Progenitor cell of endocrine pancreas (in vitro differentiated cells): ENCODE measurements around the gene TMEM54. TPM values are rescaled to one million over a fixed set of nuclear protein-coding genes. Genes with fewer than 3 reads are reported as not detected.

Experiments used
- DNase-seq: peaks from one replicate; pipeline ENCODE4 v3.0.0; 2021; ENCODE audit warnings: low spot score; ENCODE audit not compliant: unreplicated experiment
- H3K27ac Mint-ChIP-seq: 2 replicates; pipeline ENCODE4 v1.8.0; 2021; ENCODE audit warnings: mild to moderate bottlenecking, moderate library complexity, mixed read lengths
- H3K27me3 Mint-ChIP-seq: 2 replicates; pipeline ENCODE4 v1.8.0; 2021; ENCODE audit warnings: mixed read lengths
- H3K36me3 Mint-ChIP-seq: 2 replicates; pipeline ENCODE4 v1.8.0; 2022; ENCODE audit warnings: mixed read lengths; ENCODE audit not compliant: insufficient read depth
- H3K4me1 Mint-ChIP-seq: 2 replicates; pipeline ENCODE4 v1.8.0; 2021; ENCODE audit warnings: low read depth, mixed read lengths
- H3K4me3 Mint-ChIP-seq: 2 replicates; pipeline ENCODE4 v1.8.0; 2021; ENCODE audit warnings: low read depth, mild to moderate bottlenecking, moderate library complexity, mixed read lengths
- H3K9me3 Mint-ChIP-seq: 2 replicates; pipeline ENCODE4 v1.8.0; 2021; ENCODE audit warnings: low read depth, mixed read lengths
- CTCF ChIP-seq: fragments of 200-600 bp; sonication (generic); IDR thresholded peaks from one replicate; pipeline ENCODE4 v1.5.0; 2021; ENCODE audit warnings: antibody characterized with exemption, mild to moderate bottlenecking; ENCODE audit not compliant: unreplicated experiment
- total RNA-seq: library from RNA; stranded (reverse); gene quantifications from 2 replicates; pipeline ENCODE4 v1.2.1, GENCODE V29; 2021

Gene TMEM54
- total RNA-seq, 1 donor from 2014 or later, result 27.0 TPM

GRCh38 chr1:32883338-32884031, 17.7 kb downstream of the TMEM54 start:
- no peak for TF ChIP-seq CTCF
- no peak overlapping the region for H3K27ac Mint-ChIP-seq
- no peaks in the 10 kb centered on the region for H3K36me3 Mint-ChIP-seq
- no peaks in the 10 kb centered on the region for H3K4me1 Mint-ChIP-seq
- no peak overlapping the region for H3K4me3 Mint-ChIP-seq
- peaks cover 51% of the 10 kb centered on the region for H3K27me3 Mint-ChIP-seq
- DNase-seq, result no peak
- H3K9me3 Mint-ChIP-seq, result no peaks in the 10 kb centered on the region

- no peak for TF ChIP-seq CTCF
- Mint-ChIP-seq H3K27me3 (peaks cover 47% of the 10 kb centered on the region), H3K4me3 (no peak overlapping the region), H3K36me3 (no peaks in the 10 kb centered on the region), H3K27ac (no peak overlapping the region), H3K4me1 (no peaks in the 10 kb centered on the region), H3K9me3 (no peaks in the 10 kb centered on the region)
- DNase-seq, result no peak
Measured at GRCh38 chr1:32881871-32882850, 19.0 kb downstream of the TMEM54 start.

- TF ChIP-seq CTCF, result no peak
- Mint-ChIP-seq H3K27ac (no peak overlapping the region), H3K36me3 (no peaks in the 10 kb centered on the region), H3K4me3 (no peak overlapping the region), H3K4me1 (no peaks in the 10 kb centered on the region), H3K27me3 (peaks cover 46% of the 10 kb centered on the region), H3K9me3 (no peaks in the 10 kb centered on the region)
- no peak for DNase-seq
Measured at GRCh38 chr1:32881291-32881690, 19.9 kb downstream of the TMEM54 start.

- Mint-ChIP-seq H3K36me3 (no peaks in the 10 kb centered on the region), H3K9me3 (no peaks in the 10 kb centered on the region), H3K4me3 (no peak overlapping the region), H3K27ac (no peak overlapping the region), H3K4me1 (no peaks in the 10 kb centered on the region), H3K27me3 (peaks cover 41% of the 10 kb centered on the region)
- no peak for DNase-seq
- no peak for TF ChIP-seq CTCF
Measured at GRCh38 chr1:32878637-32879041, 22.6 kb downstream of the TMEM54 start.

- H3K27me3 Mint-ChIP-seq, result peaks cover 36% of the 10 kb centered on the region
- no peak overlapping the region for H3K4me3 Mint-ChIP-seq
- no peaks in the 10 kb centered on the region for H3K4me1 Mint-ChIP-seq
- no peaks in the 10 kb centered on the region for H3K36me3 Mint-ChIP-seq
- no peak overlapping the region for H3K27ac Mint-ChIP-seq
- H3K9me3 Mint-ChIP-seq, result no peaks in the 10 kb centered on the region
- no peak for DNase-seq
- TF ChIP-seq CTCF, result no peak
Measured at GRCh38 chr1:32878183-32878582, 23.0 kb downstream of the TMEM54 start.
